GM12891 (cell line): Measurements from ENCODE around the gene C18orf63.

Experiments
- DNase-seq: peaks from one replicate; pipeline ENCODE4 v3.0.0; 2011; ENCODE audit warnings: low spot score; ENCODE audit not compliant: insufficient read length
- FAIRE-seq: peaks from 2 replicates; lab custom pipeline; 2011; peaks lifted over from hg19 to GRCh38; lab: Jason Lieb, UNC
- PAX5 ChIP-seq: IDR thresholded peaks from 2 replicates; pipeline ENCODE4 v1.6.1; 2011; ENCODE audit warnings: low read length, moderate library complexity, mild to moderate bottlenecking; ENCODE audit not compliant: insufficient read depth, severe bottlenecking
- POLR2A ChIP-seq: IDR thresholded peaks from 2 replicates; pipeline ENCODE4 v1.6.1; 2011; ENCODE audit warnings: low read depth, low read length, control low read depth
- POLR2AphosphoS5 ChIP-seq: IDR thresholded peaks from 2 replicates; pipeline ENCODE4 v1.6.1; 2011; ENCODE audit warnings: low read depth, low read length, control low read depth
- POU2F2 ChIP-seq: IDR thresholded peaks from 2 replicates; pipeline ENCODE4 v1.6.1; 2011; ENCODE audit warnings: low read depth, mild to moderate bottlenecking, control low read depth, low read length, moderate library complexity
- SPI1 ChIP-seq: IDR thresholded peaks from 2 replicates; pipeline ENCODE4 v1.6.1; 2011; ENCODE audit warnings: low read depth, low read length, control low read depth
- TAF1 ChIP-seq: IDR thresholded peaks from 2 replicates; pipeline ENCODE4 v1.6.1; 2011; ENCODE audit warnings: low read depth, low read length, control low read depth

Gene C18orf63

GRCh38 chr18:74382481-74383017 is 66.9 kb downstream of the C18orf63 start:
- FAIRE-seq (no peak), DNase-seq (no peak)
- no peak for TF ChIP-seq POU2F2

GRCh38 chr18:74387383-74387782 is 71.7 kb downstream of the C18orf63 start:
- TF ChIP-seq POLR2AphosphoS5 (no peak), POU2F2 (no peak), TAF1 (no peak), POLR2A (no peak), SPI1 (no peak), PAX5 (no peak)
- FAIRE-seq, result no peak

GRCh38 chr18:74388227-74388626 is 72.6 kb downstream of the C18orf63 start:
- DNase-seq (no peak), FAIRE-seq (no peak)
- TF ChIP-seq POLR2AphosphoS5 (no peak), POLR2A (no peak), POU2F2 (no peak), PAX5 (no peak), TAF1 (no peak), SPI1 (no peak)

More at GRCh38 chr18:74387383-74387782, 71.7 kb downstream of the C18orf63 start:
- DNase-seq, result no peak

- DNase-seq (no peak), FAIRE-seq (no peak)
- TF ChIP-seq PAX5, result no peak
- TF ChIP-seq POLR2A, result no peak
- no peak for TF ChIP-seq SPI1
- TF ChIP-seq POU2F2, result no peak
- no peak for TF ChIP-seq TAF1
- no peak for TF ChIP-seq POLR2AphosphoS5
Measured at GRCh38 chr18:74389171-74389927, 73.7 kb downstream of the C18orf63 start.

- DNase-seq (no peak), FAIRE-seq (no peak)
- TF ChIP-seq POLR2A (no peak), POU2F2 (no peak), POLR2AphosphoS5 (no peak), SPI1 (no peak), TAF1 (no peak), PAX5 (no peak)
Measured at GRCh38 chr18:74389991-74390390, 74.4 kb downstream of the C18orf63 start.

GRCh38 chr18:74390900-74391299 is 75.3 kb downstream of the C18orf63 start:
- no peak for DNase-seq
- no peak for FAIRE-seq
- TF ChIP-seq PAX5, result no peak
- TF ChIP-seq POU2F2, result no peak
- no peak for TF ChIP-seq TAF1
- no peak for TF ChIP-seq SPI1
- no peak for TF ChIP-seq POLR2AphosphoS5
- TF ChIP-seq POLR2A, result no peak

- TF ChIP-seq PAX5 (no peak), POLR2A (no peak), POLR2AphosphoS5 (no peak), TAF1 (no peak), SPI1 (no peak), POU2F2 (no peak)
- FAIRE-seq (no peak), DNase-seq (no peak)
Measured at GRCh38 chr18:74392323-74392722, 76.7 kb downstream of the C18orf63 start.

- no peak for DNase-seq
- FAIRE-seq, result no peak
- TF ChIP-seq PAX5 (no peak), POLR2A (no peak), TAF1 (no peak), SPI1 (no peak), POLR2AphosphoS5 (no peak), POU2F2 (no peak)
Measured at GRCh38 chr18:74395006-74395405, 79.4 kb downstream of the C18orf63 start.

GRCh38 chr18:74395648-74396154 is 80.1 kb downstream of the C18orf63 start:
- FAIRE-seq (no peak), DNase-seq (no peak)
- TF ChIP-seq SPI1, result no peak
- no peak for TF ChIP-seq POU2F2
- no peak for TF ChIP-seq TAF1
- no peak for TF ChIP-seq PAX5
- no peak for TF ChIP-seq POLR2AphosphoS5
- no peak for TF ChIP-seq POLR2A
